T-cell (primary cell): ENCODE measurements around the gene PSMB11. TPM values are rescaled to one million over a fixed set of nuclear protein-coding genes. Genes with fewer than 3 reads are reported as not detected.

Source experiments
- ATAC-seq, 4 experiments: fragments of 200-7000 bp in 3 of 4; fragments of 150-1000 bp in 1 of 4; cut with Tn5 transposase; replicated peaks in 1 of 4; 1 replicate in 3 of 4; 2 replicates in 1 of 4; pipeline ENCODE4 v1.10.0; 2021; ENCODE audit warnings: moderate library complexity in 3 of 4, mild to moderate bottlenecking in 2 of 4, moderate number of reproducible peaks in 1 of 4
- CTCF ChIA-PET, 2 donors: fragments of 300-600 bp; sonication (Branson Sonifier 250); formaldehyde crosslinking; loops; one replicate each; lab custom pipeline; 2022; ENCODE audit warnings: antibody characterized with exemption in 2 of 2; lab: Charles Lee
- POLR2A ChIA-PET, 2 donors: fragments of 300-600 bp; sonication (Branson Sonifier 250); formaldehyde crosslinking; loops; one replicate each; lab custom pipeline; 2022; ENCODE audit warnings: antibody characterized with exemption in 2 of 2; lab: Charles Lee
- DNase-seq, 35 experiments: peaks; one replicate each; pipeline versions ENCODE4 v3.0.0 to v3.0.0-alpha.2; 2013 to 2023
- H3K27ac ChIP-seq: one replicate; pipeline ENCODE4 v1.5.1; 2013; ENCODE audit warnings: low read length
- H3K27me3 ChIP-seq, 2 experiments: replicated peaks in 1 of 2; 1 replicate in 1 of 2; 2 replicates in 1 of 2; pipeline versions ENCODE4 v1.6.1 to v1.7.0; 2013; ENCODE audit warnings: low read length in 1 of 2, mixed read lengths in 1 of 2; ENCODE audit not compliant: control insufficient read depth in 2 of 2, insufficient read depth in 2 of 2; ENCODE audit errors: extremely low read depth in 1 of 2
- H3K36me3 ChIP-seq, 2 donors: 1 replicate in 1 of 2; 2 replicates in 1 of 2; pipeline versions ENCODE4 v1.6.1 to v1.7.0; 2013; ENCODE audit warnings: low read length in 1 of 2; ENCODE audit not compliant: control insufficient read depth in 2 of 2, insufficient read depth in 1 of 2; ENCODE audit errors: extremely low read depth in 1 of 2
- H3K4me1 ChIP-seq, 2 experiments: 1 replicate in 1 of 2; 2 replicates in 1 of 2; pipeline versions ENCODE4 v1.6.1 to v1.7.0; 2013; ENCODE audit warnings: low read length in 2 of 2, mixed read lengths in 1 of 2; ENCODE audit not compliant: insufficient read depth in 2 of 2, control insufficient read depth in 1 of 2; ENCODE audit errors: extremely low read depth in 1 of 2
- H3K4me3 ChIP-seq, 2 donors: 1 replicate in 1 of 2; 2 replicates in 1 of 2; pipeline versions ENCODE4 v1.5.1 to v1.7.0; 2013; ENCODE audit warnings: mild to moderate bottlenecking in 2 of 2, low read length in 1 of 2, moderate library complexity in 1 of 2; ENCODE audit not compliant: control insufficient read depth in 1 of 2; ENCODE audit errors: extremely low read depth in 1 of 2
- H3K9me3 ChIP-seq: 2 replicates; pipeline ENCODE4 v1.7.0; 2013
- H3K27ac Mint-ChIP-seq, 2 donors: one replicate each; pipeline ENCODE4 v1.8.0; 2020 to 2021; ENCODE audit warnings: mild to moderate bottlenecking in 2 of 2, mixed read lengths in 2 of 2
- H3K27me3 Mint-ChIP-seq, 2 donors: one replicate each; pipeline ENCODE4 v1.8.0; 2021 to 2022; ENCODE audit warnings: mixed read lengths in 2 of 2
- H3K36me3 Mint-ChIP-seq: one replicate; pipeline ENCODE4 v1.8.0; 2021; ENCODE audit warnings: mixed read lengths
- H3K4me1 Mint-ChIP-seq, 3 donors: one replicate each; pipeline ENCODE4 v1.8.0; 2020 to 2022; ENCODE audit warnings: mixed read lengths in 3 of 3, mild to moderate bottlenecking in 1 of 3
- H3K4me3 Mint-ChIP-seq, 3 donors: one replicate each; pipeline ENCODE4 v1.8.0; 2020 to 2022; ENCODE audit warnings: mild to moderate bottlenecking in 3 of 3, mixed read lengths in 3 of 3, moderate library complexity in 3 of 3
- H3K9me3 Mint-ChIP-seq, 3 donors: one replicate each; pipeline ENCODE4 v1.8.0; 2020 to 2022; ENCODE audit warnings: mixed read lengths in 3 of 3
- WGBS: methylation state at CpG from one replicate; pipeline ENCODE4 v1.1.5; 2013; ENCODE audit warnings: missing lambda C conversion rate; ENCODE audit not compliant: insufficient coverage; 5-methylcytosine and 5-hydroxymethylcytosine counted together
- total RNA-seq, 35 experiments: library from RNA in 6 of 35; stranded (reverse) in 6 of 35; fragments of 120-200 nt in 1 of 35; gene quantifications; one replicate each; pipeline versions ENCODE4 v1.2.1 to v1.2.4 and lab custom pipeline; 2013 to 2026

PSMB11 gene
- total RNA-seq, 5 donors from 2014 or later (not counting 1 experiment from before 2014, with no cell fraction given) = 0.26 to 0.95 (median 0.54) TPM; not detected in 1

- Mint-ChIP-seq H3K9me3 (no peaks in the 10 kb centered on the region), H3K27me3 (no peaks in the 10 kb centered on the region), H3K36me3 (peaks cover 43% of the 10 kb centered on the region), H3K27ac (no peak overlapping the region), H3K4me3 (no peak overlapping the region), H3K4me1 (peaks cover 31 to 60% (median 57%) of the 10 kb centered on the region in 3 donors)
- H3K9me3 ChIP-seq = no peaks in the 10 kb centered on the region
- no peak overlapping the region for H3K4me3 ChIP-seq
- no peak overlapping the region for H3K27ac ChIP-seq
- DNase-seq (peak in 1 of 35 experiments; percentile 2), ATAC-seq (no peak)
- peaks cover 3 to 83% of the 10 kb centered on the region in 2 donors for H3K36me3 ChIP-seq
- no peaks in the 10 kb centered on the region for H3K27me3 ChIP-seq
- ChIA-PET CTCF (interaction anchor here (1.1 to 2.3 kb wide), 3 partner anchors 12 to 66 kb away, joined by 3 to 8 read pairs (median 6); no protein-coding TSS in a partner anchor), POLR2A (interaction anchor here in 1 of 2 donors (0.5 to 0.6 kb wide), 2 partner anchors 10 to 72 kb away, joined by 4 to 7 read pairs; no protein-coding TSS in a partner anchor)
- peaks cover 11 to 12% of the 10 kb centered on the region in 2 experiments for H3K4me1 ChIP-seq
- WGBS = 96% methylated on average over 5 of the region's 12 CpGs
These were observed 47.7 kb downstream of the PSMB11 start for GRCh38 chr14:23089498-23090253.

- Histone ChIP-seq H3K4me1 (peaks cover 11 to 12% of the 10 kb centered on the region in 2 experiments), H3K27ac (no peak overlapping the region), H3K27me3 (no peaks in the 10 kb centered on the region), H3K36me3 (peaks cover 3 to 78% of the 10 kb centered on the region in 2 donors), H3K9me3 (no peaks in the 10 kb centered on the region), H3K4me3 (no peak overlapping the region)
- ChIA-PET POLR2A (interaction anchor here in 1 of 2 donors (0.6 kb wide), 1 partner anchor 9 kb away, joined by 7 read pairs; no protein-coding TSS in a partner anchor), CTCF (interaction anchor here (1.1 to 2.4 kb wide), 4 partner anchors 9 to 66 kb away, joined by 3 to 11 read pairs (median 7); no protein-coding TSS in a partner anchor)
- peaks cover 31 to 59% (median 52%) of the 10 kb centered on the region in 3 donors for H3K4me1 Mint-ChIP-seq
- WGBS = 100% methylated on average over 1 of the region's 4 CpGs
- H3K27me3 Mint-ChIP-seq = no peaks in the 10 kb centered on the region
- no peak overlapping the region for H3K4me3 Mint-ChIP-seq
- DNase-seq (no peak), ATAC-seq (no peak)
- H3K36me3 Mint-ChIP-seq = peaks cover 41% of the 10 kb centered on the region
- no peaks in the 10 kb centered on the region for H3K9me3 Mint-ChIP-seq
- H3K27ac Mint-ChIP-seq = no peak overlapping the region
These were observed 48.2 kb downstream of the PSMB11 start for GRCh38 chr14:23090254-23090636.

GRCh38 chr14:23091294-23092225, 49.5 kb downstream of the PSMB11 start:
- no peak overlapping the region for H3K27ac ChIP-seq
- 95% methylated on average over 5 of the region's 12 CpGs for WGBS
- H3K9me3 ChIP-seq = no peaks in the 10 kb centered on the region
- no peaks in the 10 kb centered on the region for H3K27me3 Mint-ChIP-seq
- ATAC-seq (no peak), DNase-seq (no peak)
- peaks cover 12 to 13% of the 10 kb centered on the region in 2 experiments for H3K4me1 ChIP-seq
- peaks cover 26 to 51% (median 41%) of the 10 kb centered on the region in 3 donors for H3K4me1 Mint-ChIP-seq
- ChIA-PET CTCF (interaction anchor here in 1 of 2 donors (0.5 to 2.4 kb wide), 8 partner anchors 10 to 120 kb away, joined by 3 to 11 read pairs (median 6); no protein-coding TSS in a partner anchor), POLR2A (interaction anchor here (0.6 to 1.1 kb wide), 3 partner anchors 14 to 1267 kb away, joined by 3 to 6 read pairs (median 3); no protein-coding TSS in a partner anchor)
- no peak overlapping the region for H3K4me3 Mint-ChIP-seq
- peaks cover 34% of the 10 kb centered on the region for H3K36me3 Mint-ChIP-seq
- no peaks in the 10 kb centered on the region for H3K27me3 ChIP-seq
- H3K4me3 ChIP-seq = no peak overlapping the region
- no peak overlapping the region for H3K27ac Mint-ChIP-seq
- H3K9me3 Mint-ChIP-seq = no peaks in the 10 kb centered on the region
- peaks cover 3 to 65% of the 10 kb centered on the region in 2 donors for H3K36me3 ChIP-seq

- Mint-ChIP-seq H3K27ac (peak overlapping the region in 1 of 2 donors; percentile 34), H3K4me1 (peaks cover 26 to 53% (median 31%) of the 10 kb centered on the region in 3 donors), H3K9me3 (no peaks in the 10 kb centered on the region), H3K36me3 (peaks cover 35% of the 10 kb centered on the region), H3K4me3 (no peak overlapping the region), H3K27me3 (no peaks in the 10 kb centered on the region)
- no peak for DNase-seq
- Histone ChIP-seq H3K36me3 (peaks cover 3 to 57% of the 10 kb centered on the region in 2 donors), H3K4me3 (no peak overlapping the region), H3K27ac (no peak overlapping the region), H3K4me1 (peaks cover 18 to 23% of the 10 kb centered on the region in 2 experiments), H3K9me3 (no peaks in the 10 kb centered on the region), H3K27me3 (no peaks in the 10 kb centered on the region)
- no peak for ATAC-seq
- ChIA-PET CTCF (interaction anchor here in 1 of 2 donors (1.0 to 1.5 kb wide), 2 partner anchors 24 to 28 kb away, joined by 4 to 9 read pairs; no protein-coding TSS in a partner anchor), POLR2A (interaction anchor here in 1 of 2 donors (1.1 kb wide), 1 partner anchor 16 kb away, joined by 6 read pairs; no protein-coding TSS in a partner anchor)
- 100% methylated on average over 1 of the region's 2 CpGs for WGBS
These were observed 51.1 kb downstream of the PSMB11 start for GRCh38 chr14:23093104-23093503.

GRCh38 chr14:23093526-23093925, 51.5 kb downstream of the PSMB11 start:
- WGBS = 86% methylated on average over 1 of the region's 2 CpGs
- ATAC-seq (no peak), DNase-seq (no peak)
- peaks cover 22 to 58% (median 33%) of the 10 kb centered on the region in 3 donors for H3K4me1 Mint-ChIP-seq
- POLR2A ChIA-PET = interaction anchor here in 1 of 2 donors (1.8 kb wide), 2 partner anchors 22 to 25 kb away, joined by 7 to 9 read pairs; no protein-coding TSS in a partner anchor
- Histone ChIP-seq H3K4me3 (peak overlapping the region; percentile 77 to 91), H3K9me3 (no peaks in the 10 kb centered on the region), H3K27me3 (no peaks in the 10 kb centered on the region), H3K27ac (no peak overlapping the region), H3K4me1 (peaks cover 18 to 23% of the 10 kb centered on the region in 2 experiments), H3K36me3 (peaks cover 3 to 57% of the 10 kb centered on the region in 2 donors)
- H3K27ac Mint-ChIP-seq = no peak overlapping the region
- H3K27me3 Mint-ChIP-seq = no peaks in the 10 kb centered on the region
- CTCF ChIA-PET = interaction anchor here in 1 of 2 donors (2.1 to 2.8 kb wide), 4 partner anchors 17 to 28 kb away, joined by 18 to 46 read pairs (median 36); no protein-coding TSS in a partner anchor
- no peaks in the 10 kb centered on the region for H3K9me3 Mint-ChIP-seq
- no peak overlapping the region for H3K4me3 Mint-ChIP-seq
- peaks cover 39% of the 10 kb centered on the region for H3K36me3 Mint-ChIP-seq
